Measurements from ENCODE around the gene TRIM2.

Gene TRIM2

GRCh38 chr4:153273751-153274150 lies 69.5 kb downstream of the TRIM2 start:
- TF ChIP-seq CTCF (conservative IDR thresholded peaks at IDR 0.05; ENCODE audit: control insufficient read depth, insufficient read depth, low read depth, low read length): no peak
- no peak for DNase-seq (ENCODE audit: low read depth)
- no peak overlapping the region for H3K4me3 ChIP-seq (ENCODE audit: control insufficient read depth, low read depth, low read length)

GRCh38 chr4:153274967-153275366 lies 70.7 kb downstream of the TRIM2 start:
- TF ChIP-seq CTCF (conservative IDR thresholded peaks at IDR 0.05; ENCODE audit: control insufficient read depth, insufficient read depth, low read depth, low read length): no peak
- no peak overlapping the region for H3K4me3 ChIP-seq (ENCODE audit: control insufficient read depth, low read depth, low read length)
- DNase-seq (ENCODE audit: low read depth): no peak

GRCh38 chr4:153275380-153276276 lies 71.4 kb downstream of the TRIM2 start:
- no peak for DNase-seq (ENCODE audit: low read depth)
- H3K4me3 ChIP-seq (ENCODE audit: control insufficient read depth, low read depth, low read length): no peak overlapping the region
- no peak for TF ChIP-seq CTCF (conservative IDR thresholded peaks at IDR 0.05; ENCODE audit: control insufficient read depth, insufficient read depth, low read depth, low read length)

GRCh38 chr4:153276971-153277370 lies 72.7 kb downstream of the TRIM2 start:
- DNase-seq (ENCODE audit: low read depth): no peak
- no peak overlapping the region for H3K4me3 ChIP-seq (ENCODE audit: control insufficient read depth, low read depth, low read length)
- no peak for TF ChIP-seq CTCF (conservative IDR thresholded peaks at IDR 0.05; ENCODE audit: control insufficient read depth, insufficient read depth, low read depth, low read length)

- DNase-seq (ENCODE audit: low read depth): no peak
- no peak for TF ChIP-seq CTCF (conservative IDR thresholded peaks at IDR 0.05; ENCODE audit: control insufficient read depth, insufficient read depth, low read depth, low read length)
Measured at GRCh38 chr4:153281476-153281875, 77.2 kb downstream of the TRIM2 start.

GRCh38 chr4:153282023-153282422 lies 77.8 kb downstream of the TRIM2 start:
- H3K4me3 ChIP-seq (ENCODE audit: control insufficient read depth, low read depth, low read length): no peak overlapping the region
- DNase-seq (ENCODE audit: low read depth): no peak
- no peak for TF ChIP-seq CTCF (conservative IDR thresholded peaks at IDR 0.05; ENCODE audit: control insufficient read depth, insufficient read depth, low read depth, low read length)

More at GRCh38 chr4:153281476-153281875, 77.2 kb downstream of the TRIM2 start:
- no peak overlapping the region for H3K4me3 ChIP-seq (ENCODE audit: control insufficient read depth, low read depth, low read length)
